GM23338 (cell line): ENCODE measurements around the gene TTC39A. TPM values are rescaled to one million over a fixed set of nuclear protein-coding genes. Genes with fewer than 3 reads are reported as not detected.

Experiments used
- ATAC-seq: fragments of 200-7000 bp; cut with Tn5 transposase; 3 replicates; pipeline ENCODE4 v1.9.1; 2020
- DNase-seq: peaks from one replicate; pipeline ENCODE4 v3.0.0-alpha.2; 2015; ENCODE audit warnings: low spot score
- H2AFZ ChIP-seq: fragments of 200-600 bp; sonication (generic); 2 replicates; pipeline ENCODE4 v1.8.0; 2016; ENCODE audit warnings: antibody characterized with exemption, mild to moderate bottlenecking, moderate library complexity
- H3F3A ChIP-seq: fragments of 200-600 bp; sonication (generic); replicated peaks from 2 replicates; pipeline ENCODE4 v1.8.0; 2017; ENCODE audit warnings: antibody characterized with exemption, mixed run types, low read depth
- H3K27ac ChIP-seq: fragments of 200-600 bp; sonication (generic); 2 replicates; pipeline ENCODE4 v1.6.1; 2016; ENCODE audit warnings: low read depth
- H3K27me3 ChIP-seq: fragments of 200-600 bp; sonication (generic); 2 replicates; pipeline ENCODE4 v1.8.0; 2016; ENCODE audit warnings: mild to moderate bottlenecking, mixed run types, moderate library complexity; ENCODE audit not compliant: insufficient read depth
- H3K36me3 ChIP-seq: fragments of 200-600 bp; sonication (generic); 2 replicates; pipeline ENCODE4 v1.8.0; 2016; ENCODE audit warnings: mild to moderate bottlenecking; ENCODE audit not compliant: insufficient read depth
- H3K4me1 ChIP-seq: fragments of 200-600 bp; sonication (generic); 2 replicates; pipeline ENCODE4 v1.8.0; 2016; ENCODE audit warnings: mild to moderate bottlenecking, moderate library complexity; ENCODE audit not compliant: insufficient read depth
- H3K4me2 ChIP-seq: fragments of 200-600 bp; sonication (generic); 2 replicates; pipeline ENCODE4 v1.7.1; 2017; ENCODE audit warnings: mixed run types
- H3K4me3 ChIP-seq: fragments of 200-600 bp; sonication (generic); 2 replicates; pipeline ENCODE4 v1.6.1; 2016; ENCODE audit warnings: mixed run types
- H3K79me2 ChIP-seq: fragments of 200-600 bp; sonication (generic); replicated peaks from 2 replicates; pipeline ENCODE4 v1.8.0; 2017; ENCODE audit warnings: mild to moderate bottlenecking; ENCODE audit not compliant: insufficient read depth
- H3K9me2 ChIP-seq: fragments of 200-600 bp; sonication (generic); 2 replicates; pipeline ENCODE4 v1.8.0; 2017; ENCODE audit not compliant: insufficient read depth
- H4K20me1 ChIP-seq: fragments of 200-600 bp; sonication (generic); replicated peaks from 2 replicates; pipeline ENCODE4 v1.8.0; 2017; ENCODE audit warnings: mild to moderate bottlenecking; ENCODE audit not compliant: insufficient read depth
- H3K27ac Mint-ChIP-seq: 2 replicates; pipeline ENCODE4 v1.8.0; 2020; ENCODE audit warnings: inconsistent platforms, mild to moderate bottlenecking, moderate library complexity, mixed read lengths
- H3K27me3 Mint-ChIP-seq: 3 replicates; pipeline ENCODE4 v1.8.0; 2022; ENCODE audit warnings: low read depth, mild to moderate bottlenecking, moderate library complexity, mixed read lengths, inconsistent platforms; ENCODE audit not compliant: insufficient read depth, poor library complexity
- H3K36me3 Mint-ChIP-seq: 3 replicates; pipeline ENCODE4 v1.8.0; 2021; ENCODE audit warnings: low read depth, mild to moderate bottlenecking, inconsistent platforms, moderate library complexity, mixed read lengths
- H3K4me1 Mint-ChIP-seq: 3 replicates; pipeline ENCODE4 v1.8.0; 2020; ENCODE audit warnings: mild to moderate bottlenecking, inconsistent platforms, mixed read lengths
- H3K4me3 Mint-ChIP-seq: 3 replicates; pipeline ENCODE4 v1.8.0; 2021; ENCODE audit warnings: moderate library complexity, mild to moderate bottlenecking, inconsistent platforms, mixed read lengths
- H3K9me3 Mint-ChIP-seq: 3 replicates; pipeline ENCODE4 v1.8.0; 2020; ENCODE audit warnings: moderate library complexity, mild to moderate bottlenecking, inconsistent platforms, mixed read lengths
- CREB1 ChIP-seq: fragments of 250-450 bp; sonication (Bioruptor Pico); IDR thresholded peaks from 2 replicates; pipeline ENCODE4 v1.5.0; 2020; ENCODE audit warnings: low read depth, mild to moderate bottlenecking, moderate library complexity
- EZH2 ChIP-seq: fragments of 200-600 bp; sonication (generic); IDR thresholded peaks from one replicate; pipeline ENCODE4 v1.8.0; 2017; ENCODE audit warnings: antibody characterized with exemption, mild to moderate bottlenecking, low read depth; ENCODE audit not compliant: unreplicated experiment
- EZH2phosphoT487 ChIP-seq: fragments of 200-600 bp; sonication (generic); IDR thresholded peaks from one replicate; pipeline ENCODE4 v1.8.1; 2018; ENCODE audit warnings: antibody characterized with exemption; ENCODE audit not compliant: unreplicated experiment
- JUNB ChIP-seq: IDR thresholded peaks from one replicate; pipeline ENCODE4 v1.6.1; 2016; ENCODE audit warnings: antibody characterized with exemption; ENCODE audit not compliant: unreplicated experiment
- NANOG ChIP-seq: IDR thresholded peaks from 2 replicates; pipeline ENCODE4 v1.6.1; 2016; ENCODE audit warnings: antibody characterized with exemption, borderline replicate concordance
- POLR2AphosphoS5 ChIP-seq: IDR thresholded peaks from 2 replicates; pipeline ENCODE4 v1.6.1; 2016; ENCODE audit warnings: antibody characterized with exemption, low read depth
- STAT1 ChIP-seq: IDR thresholded peaks from one replicate; pipeline ENCODE4 v1.6.1; 2016; ENCODE audit warnings: antibody characterized with exemption; ENCODE audit not compliant: unreplicated experiment
- ZNF114 ChIP-seq: fragments of 250-450 bp; sonication (Bioruptor Pico); IDR thresholded peaks from 2 replicates; pipeline ENCODE4 v1.5.0; 2020; ENCODE audit warnings: mild to moderate bottlenecking, moderate library complexity
- ZNF331 ChIP-seq: fragments of 250-450 bp; sonication (Bioruptor Pico); IDR thresholded peaks from 2 replicates; pipeline ENCODE4 v1.5.0; 2020; ENCODE audit warnings: low read depth, mild to moderate bottlenecking, moderate library complexity
- polyA plus RNA-seq: library from polyadenylated mRNA; unstranded; fragments of >200 nt; fragmentation: Nextera tagmentation; extraction: Ambion mirVana; gene quantifications from 2 replicates; pipeline ENCODE4 v1.2.1, GENCODE V29; 2016
- total RNA-seq: library from RNA; depleted of rRNA; stranded (reverse); fragments of >200 nt; shearing (Covaris generic); gene quantifications from 2 replicates; pipeline ENCODE4 v1.2.3, GENCODE V29; 2014
- TF ChIP-seq, protein P1 (sequence below): IDR thresholded peaks from 2 replicates; pipeline ENCODE4 v1.6.1; 2016; ENCODE audit warnings: antibody characterized with exemption
- TF ChIP-seq, protein P2 (sequence below), 2 experiments: fragments of 200-600 bp in 1 of 2; sonication (generic) in 1 of 2; conservative IDR thresholded peaks; 2 replicates each; pipeline versions ENCODE4 v1.5.1 to v1.6.1; 2016 to 2017; ENCODE audit warnings: antibody characterized with exemption in 2 of 2, low read depth in 2 of 2, mild to moderate bottlenecking in 2 of 2, moderate library complexity in 1 of 2
- TF ChIP-seq, protein P3 (sequence below): IDR thresholded peaks from one replicate; pipeline ENCODE4 v1.6.1; 2018; ENCODE audit warnings: antibody characterized with exemption; ENCODE audit not compliant: unreplicated experiment
- TF ChIP-seq, protein P4 (sequence below): fragments of 250-450 bp; sonication (Bioruptor Pico); IDR thresholded peaks from 2 replicates; pipeline ENCODE4 v1.5.0; 2020; ENCODE audit warnings: mild to moderate bottlenecking, moderate library complexity

Gene TTC39A
- total and polyA plus RNA-seq, 2 experiments from 2014 or later = 2.3 to 7.1 TPM

DNA sequence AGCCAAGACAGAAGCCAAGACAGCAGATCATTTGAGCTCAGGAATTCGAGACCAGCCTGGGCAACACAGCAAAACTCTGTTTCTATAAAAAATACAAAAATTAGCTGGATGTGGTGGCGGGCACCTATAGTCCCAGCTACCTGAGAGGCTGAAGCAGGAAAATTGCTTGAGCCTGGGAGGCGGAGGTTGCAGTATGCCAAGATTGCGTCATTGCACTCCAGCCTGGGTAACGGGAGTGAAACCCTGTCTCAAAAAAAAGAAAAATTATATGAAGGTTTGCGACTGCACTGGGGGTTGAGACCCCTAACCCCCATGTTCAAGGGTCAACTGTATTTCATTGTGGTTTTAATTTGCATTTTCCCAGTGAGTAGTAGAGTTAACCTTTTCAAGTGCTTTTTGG is 78.0 kb downstream of the TTC39A start:
- no peak for ATAC-seq
- H3F3A ChIP-seq = no peaks in the 10 kb centered on the region
- Mint-ChIP-seq H3K27ac (no peak overlapping the region), H3K4me3 (no peak overlapping the region), H3K9me3 (no peaks in the 10 kb centered on the region), H3K4me1 (peaks cover 2% of the 10 kb centered on the region; the same call in 1 of the 3 replicates), H3K36me3 (no peaks in the 10 kb centered on the region), H3K27me3 (no peaks in the 10 kb centered on the region)
- no peaks in the 10 kb centered on the region for H3K27me3 ChIP-seq
- no peaks in the 10 kb centered on the region for H3K36me3 ChIP-seq
- no peak overlapping the region for H3K4me2 ChIP-seq
- peaks cover 34% of the 10 kb centered on the region for H4K20me1 ChIP-seq
- no peak for DNase-seq
- no peak overlapping the region for H2AFZ ChIP-seq
- H3K79me2 ChIP-seq = peaks cover 98% of the 10 kb centered on the region
- no peaks in the 10 kb centered on the region for H3K4me1 ChIP-seq
- H3K9me2 ChIP-seq = no peaks in the 10 kb centered on the region
- TF ChIP-seq, protein P1, sequence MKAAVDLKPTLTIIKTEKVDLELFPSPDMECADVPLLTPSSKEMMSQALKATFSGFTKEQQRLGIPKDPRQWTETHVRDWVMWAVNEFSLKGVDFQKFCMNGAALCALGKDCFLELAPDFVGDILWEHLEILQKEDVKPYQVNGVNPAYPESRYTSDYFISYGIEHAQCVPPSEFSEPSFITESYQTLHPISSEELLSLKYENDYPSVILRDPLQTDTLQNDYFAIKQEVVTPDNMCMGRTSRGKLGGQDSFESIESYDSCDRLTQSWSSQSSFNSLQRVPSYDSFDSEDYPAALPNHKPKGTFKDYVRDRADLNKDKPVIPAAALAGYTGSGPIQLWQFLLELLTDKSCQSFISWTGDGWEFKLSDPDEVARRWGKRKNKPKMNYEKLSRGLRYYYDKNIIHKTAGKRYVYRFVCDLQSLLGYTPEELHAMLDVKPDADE = no peak
- TF ChIP-seq ZNF114 (no peak), CREB1 (no peak), EZH2 (no peak), ZNF331 (CRISPR knock-in tag) (no peak), EZH2phosphoT487 (no peak), JUNB (no peak), POLR2AphosphoS5 (no peak), NANOG (no peak), STAT1 (no peak)
- TF ChIP-seq, protein P2, sequence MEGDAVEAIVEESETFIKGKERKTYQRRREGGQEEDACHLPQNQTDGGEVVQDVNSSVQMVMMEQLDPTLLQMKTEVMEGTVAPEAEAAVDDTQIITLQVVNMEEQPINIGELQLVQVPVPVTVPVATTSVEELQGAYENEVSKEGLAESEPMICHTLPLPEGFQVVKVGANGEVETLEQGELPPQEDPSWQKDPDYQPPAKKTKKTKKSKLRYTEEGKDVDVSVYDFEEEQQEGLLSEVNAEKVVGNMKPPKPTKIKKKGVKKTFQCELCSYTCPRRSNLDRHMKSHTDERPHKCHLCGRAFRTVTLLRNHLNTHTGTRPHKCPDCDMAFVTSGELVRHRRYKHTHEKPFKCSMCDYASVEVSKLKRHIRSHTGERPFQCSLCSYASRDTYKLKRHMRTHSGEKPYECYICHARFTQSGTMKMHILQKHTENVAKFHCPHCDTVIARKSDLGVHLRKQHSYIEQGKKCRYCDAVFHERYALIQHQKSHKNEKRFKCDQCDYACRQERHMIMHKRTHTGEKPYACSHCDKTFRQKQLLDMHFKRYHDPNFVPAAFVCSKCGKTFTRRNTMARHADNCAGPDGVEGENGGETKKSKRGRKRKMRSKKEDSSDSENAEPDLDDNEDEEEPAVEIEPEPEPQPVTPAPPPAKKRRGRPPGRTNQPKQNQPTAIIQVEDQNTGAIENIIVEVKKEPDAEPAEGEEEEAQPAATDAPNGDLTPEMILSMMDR (conservative IDR thresholded peaks at IDR 0.05; ENCODE audit: low read depth in 2 of 2) = no peak
- TF ChIP-seq, protein P3, sequence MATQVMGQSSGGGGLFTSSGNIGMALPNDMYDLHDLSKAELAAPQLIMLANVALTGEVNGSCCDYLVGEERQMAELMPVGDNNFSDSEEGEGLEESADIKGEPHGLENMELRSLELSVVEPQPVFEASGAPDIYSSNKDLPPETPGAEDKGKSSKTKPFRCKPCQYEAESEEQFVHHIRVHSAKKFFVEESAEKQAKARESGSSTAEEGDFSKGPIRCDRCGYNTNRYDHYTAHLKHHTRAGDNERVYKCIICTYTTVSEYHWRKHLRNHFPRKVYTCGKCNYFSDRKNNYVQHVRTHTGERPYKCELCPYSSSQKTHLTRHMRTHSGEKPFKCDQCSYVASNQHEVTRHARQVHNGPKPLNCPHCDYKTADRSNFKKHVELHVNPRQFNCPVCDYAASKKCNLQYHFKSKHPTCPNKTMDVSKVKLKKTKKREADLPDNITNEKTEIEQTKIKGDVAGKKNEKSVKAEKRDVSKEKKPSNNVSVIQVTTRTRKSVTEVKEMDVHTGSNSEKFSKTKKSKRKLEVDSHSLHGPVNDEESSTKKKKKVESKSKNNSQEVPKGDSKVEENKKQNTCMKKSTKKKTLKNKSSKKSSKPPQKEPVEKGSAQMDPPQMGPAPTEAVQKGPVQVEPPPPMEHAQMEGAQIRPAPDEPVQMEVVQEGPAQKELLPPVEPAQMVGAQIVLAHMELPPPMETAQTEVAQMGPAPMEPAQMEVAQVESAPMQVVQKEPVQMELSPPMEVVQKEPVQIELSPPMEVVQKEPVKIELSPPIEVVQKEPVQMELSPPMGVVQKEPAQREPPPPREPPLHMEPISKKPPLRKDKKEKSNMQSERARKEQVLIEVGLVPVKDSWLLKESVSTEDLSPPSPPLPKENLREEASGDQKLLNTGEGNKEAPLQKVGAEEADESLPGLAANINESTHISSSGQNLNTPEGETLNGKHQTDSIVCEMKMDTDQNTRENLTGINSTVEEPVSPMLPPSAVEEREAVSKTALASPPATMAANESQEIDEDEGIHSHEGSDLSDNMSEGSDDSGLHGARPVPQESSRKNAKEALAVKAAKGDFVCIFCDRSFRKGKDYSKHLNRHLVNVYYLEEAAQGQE = no peak
- TF ChIP-seq, protein P4, sequence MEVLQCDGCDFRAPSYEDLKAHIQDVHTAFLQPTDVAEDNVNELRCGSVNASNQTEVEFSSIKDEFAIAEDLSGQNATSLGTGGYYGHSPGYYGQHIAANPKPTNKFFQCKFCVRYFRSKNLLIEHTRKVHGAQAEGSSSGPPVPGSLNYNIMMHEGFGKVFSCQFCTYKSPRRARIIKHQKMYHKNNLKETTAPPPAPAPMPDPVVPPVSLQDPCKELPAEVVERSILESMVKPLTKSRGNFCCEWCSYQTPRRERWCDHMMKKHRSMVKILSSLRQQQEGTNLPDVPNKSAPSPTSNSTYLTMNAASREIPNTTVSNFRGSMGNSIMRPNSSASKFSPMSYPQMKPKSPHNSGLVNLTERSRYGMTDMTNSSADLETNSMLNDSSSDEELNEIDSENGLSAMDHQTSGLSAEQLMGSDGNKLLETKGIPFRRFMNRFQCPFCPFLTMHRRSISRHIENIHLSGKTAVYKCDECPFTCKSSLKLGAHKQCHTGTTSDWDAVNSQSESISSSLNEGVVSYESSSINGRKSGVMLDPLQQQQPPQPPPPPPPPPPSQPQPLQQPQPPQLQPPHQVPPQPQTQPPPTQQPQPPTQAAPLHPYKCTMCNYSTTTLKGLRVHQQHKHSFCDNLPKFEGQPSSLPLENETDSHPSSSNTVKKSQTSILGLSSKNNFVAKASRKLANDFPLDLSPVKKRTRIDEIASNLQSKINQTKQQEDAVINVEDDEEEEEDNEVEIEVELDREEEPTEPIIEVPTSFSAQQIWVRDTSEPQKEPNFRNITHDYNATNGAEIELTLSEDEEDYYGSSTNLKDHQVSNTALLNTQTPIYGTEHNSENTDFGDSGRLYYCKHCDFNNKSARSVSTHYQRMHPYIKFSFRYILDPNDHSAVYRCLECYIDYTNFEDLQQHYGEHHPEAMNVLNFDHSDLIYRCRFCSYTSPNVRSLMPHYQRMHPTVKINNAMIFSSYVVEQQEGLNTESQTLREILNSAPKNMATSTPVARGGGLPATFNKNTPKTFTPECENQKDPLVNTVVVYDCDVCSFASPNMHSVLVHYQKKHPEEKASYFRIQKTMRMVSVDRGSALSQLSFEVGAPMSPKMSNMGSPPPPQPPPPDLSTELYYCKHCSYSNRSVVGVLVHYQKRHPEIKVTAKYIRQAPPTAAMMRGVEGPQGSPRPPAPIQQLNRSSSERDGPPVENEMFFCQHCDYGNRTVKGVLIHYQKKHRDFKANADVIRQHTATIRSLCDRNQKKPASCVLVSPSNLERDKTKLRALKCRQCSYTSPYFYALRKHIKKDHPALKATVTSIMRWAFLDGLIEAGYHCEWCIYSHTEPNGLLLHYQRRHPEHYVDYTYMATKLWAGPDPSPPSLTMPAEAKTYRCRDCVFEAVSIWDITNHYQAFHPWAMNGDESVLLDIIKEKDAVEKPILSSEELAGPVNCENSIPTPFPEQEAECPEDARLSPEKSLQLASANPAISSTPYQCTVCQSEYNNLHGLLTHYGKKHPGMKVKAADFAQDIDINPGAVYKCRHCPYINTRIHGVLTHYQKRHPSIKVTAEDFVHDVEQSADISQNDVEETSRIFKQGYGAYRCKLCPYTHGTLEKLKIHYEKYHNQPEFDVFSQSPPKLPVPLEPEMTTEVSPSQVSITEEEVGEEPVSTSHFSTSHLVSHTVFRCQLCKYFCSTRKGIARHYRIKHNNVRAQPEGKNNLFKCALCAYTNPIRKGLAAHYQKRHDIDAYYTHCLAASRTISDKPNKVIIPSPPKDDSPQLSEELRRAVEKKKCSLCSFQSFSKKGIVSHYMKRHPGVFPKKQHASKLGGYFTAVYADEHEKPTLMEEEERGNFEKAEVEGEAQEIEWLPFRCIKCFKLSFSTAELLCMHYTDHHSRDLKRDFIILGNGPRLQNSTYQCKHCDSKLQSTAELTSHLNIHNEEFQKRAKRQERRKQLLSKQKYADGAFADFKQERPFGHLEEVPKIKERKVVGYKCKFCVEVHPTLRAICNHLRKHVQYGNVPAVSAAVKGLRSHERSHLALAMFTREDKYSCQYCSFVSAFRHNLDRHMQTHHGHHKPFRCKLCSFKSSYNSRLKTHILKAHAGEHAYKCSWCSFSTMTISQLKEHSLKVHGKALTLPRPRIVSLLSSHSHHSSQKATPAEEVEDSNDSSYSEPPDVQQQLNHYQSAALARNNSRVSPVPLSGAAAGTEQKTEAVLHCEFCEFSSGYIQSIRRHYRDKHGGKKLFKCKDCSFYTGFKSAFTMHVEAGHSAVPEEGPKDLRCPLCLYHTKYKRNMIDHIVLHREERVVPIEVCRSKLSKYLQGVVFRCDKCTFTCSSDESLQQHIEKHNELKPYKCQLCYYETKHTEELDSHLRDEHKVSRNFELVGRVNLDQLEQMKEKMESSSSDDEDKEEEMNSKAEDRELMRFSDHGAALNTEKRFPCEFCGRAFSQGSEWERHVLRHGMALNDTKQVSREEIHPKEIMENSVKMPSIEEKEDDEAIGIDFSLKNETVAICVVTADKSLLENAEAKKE (CRISPR knock-in tag) = no peak
- H3K4me3 ChIP-seq = no peak overlapping the region
- no peak overlapping the region for H3K27ac ChIP-seq
